KBM-7 (cell line): ENCODE results near the gene GPR148.
A peak's percentile ranks its signal among the peaks of the same experiment; 100 is the strongest.

Experiments
- DNase-seq: peaks from one replicate; pipeline ENCODE4 v3.0.0-alpha.2; 2015
- in situ Hi-C: fragments of 300-500 bp; cut with MboI; formaldehyde crosslinking; loops from 2 replicates; pipeline ENCODE4 v1.14.3; 2020; ENCODE audit warnings: low sequenced_read_pairs, low pct_unique_long_range_greater_than_20kb, mixed read lengths

GPR148 gene

DNA sequence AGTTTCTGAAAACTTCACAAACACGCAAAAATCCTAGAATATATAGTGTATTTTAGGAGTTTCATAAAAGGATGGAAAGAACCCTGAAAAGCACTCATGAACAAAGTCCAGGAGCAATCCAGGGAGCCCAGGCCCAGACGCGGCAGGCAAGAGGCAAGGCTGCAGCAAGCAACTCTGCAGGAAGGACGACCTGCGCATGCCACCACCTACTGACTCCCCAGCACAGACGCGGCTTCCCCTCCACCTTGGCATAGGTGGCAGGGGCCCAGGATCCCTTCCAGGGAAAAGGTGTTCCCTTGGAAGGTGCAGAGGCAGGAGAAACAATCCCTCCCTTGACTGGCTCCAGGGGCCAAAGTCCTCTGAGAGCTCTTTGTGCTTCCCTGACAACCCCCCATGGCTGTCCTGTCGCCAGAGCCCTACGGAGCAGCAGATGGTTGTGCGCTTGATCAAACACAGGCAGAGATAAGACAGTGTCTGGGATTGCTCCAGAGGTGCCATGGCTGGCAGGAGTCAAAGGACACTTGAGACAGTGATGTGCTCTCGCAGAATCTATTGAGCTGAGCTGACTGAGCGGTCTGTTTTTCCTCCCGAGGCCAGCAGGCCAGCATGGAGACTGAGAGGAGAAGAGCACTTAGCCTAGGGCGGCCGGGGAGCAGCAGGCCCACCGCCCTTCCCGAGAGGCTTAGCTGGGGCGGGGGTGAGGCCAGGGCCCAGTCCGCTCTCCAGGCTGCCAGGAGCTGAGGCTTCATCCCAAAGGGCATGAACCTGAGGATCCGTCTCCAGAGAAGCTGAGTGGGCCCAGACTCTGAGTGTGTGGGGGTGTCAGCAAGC is 15.6 kb downstream of the GPR148 start:
- DNase-seq, result no peak
- in situ Hi-C loops, result no loop called here

GRCh38 chr2:130749078-130749477 is 20.2 kb downstream of the GPR148 start:
- in situ Hi-C loops, result no loop called here
- DNase-seq, result no peak

DNA sequence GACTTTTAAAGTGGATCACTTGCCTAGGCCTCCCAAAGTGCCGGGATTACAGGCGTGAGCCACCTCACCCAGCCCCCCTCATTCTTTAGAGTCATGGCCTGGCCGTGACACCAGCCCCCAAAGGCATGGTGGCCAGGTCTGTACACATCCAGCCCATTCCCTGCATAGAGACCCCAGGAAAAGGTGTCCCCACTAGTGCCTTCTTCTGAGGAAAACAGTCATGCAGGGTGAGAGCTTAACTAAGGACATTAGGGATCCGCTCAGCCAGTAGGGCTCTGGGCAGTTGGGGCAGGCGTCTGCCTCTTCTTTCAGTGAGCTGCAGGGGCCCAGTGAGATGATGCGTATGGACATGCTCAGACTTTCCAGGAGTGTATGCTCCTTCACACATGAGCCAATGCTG is 20.8 kb downstream of the GPR148 start:
- in situ Hi-C loops, result no loop called here
- DNase-seq, result no peak

DNA sequence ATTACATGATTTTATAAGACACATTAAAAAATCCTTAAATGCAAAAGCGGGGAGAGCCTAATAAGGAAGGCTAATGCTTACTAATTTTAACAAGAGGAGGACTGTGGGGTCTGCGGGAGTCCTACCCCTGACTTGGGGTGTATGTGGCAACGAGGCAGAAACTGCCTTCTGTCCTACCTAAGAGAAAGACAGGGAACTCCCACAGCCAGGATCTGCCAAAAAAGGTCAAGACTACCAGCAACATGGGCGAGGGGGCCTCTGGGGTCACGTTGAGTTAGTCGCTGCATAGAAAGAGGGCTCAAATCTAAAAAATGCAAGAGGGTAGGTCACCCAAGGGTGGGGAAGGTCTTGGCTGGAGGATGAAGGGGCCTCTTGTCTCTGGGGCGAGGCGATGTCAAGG is 25.9 kb downstream of the GPR148 start:
- no peak for DNase-seq
- in situ Hi-C loops, result no loop called here

DNA sequence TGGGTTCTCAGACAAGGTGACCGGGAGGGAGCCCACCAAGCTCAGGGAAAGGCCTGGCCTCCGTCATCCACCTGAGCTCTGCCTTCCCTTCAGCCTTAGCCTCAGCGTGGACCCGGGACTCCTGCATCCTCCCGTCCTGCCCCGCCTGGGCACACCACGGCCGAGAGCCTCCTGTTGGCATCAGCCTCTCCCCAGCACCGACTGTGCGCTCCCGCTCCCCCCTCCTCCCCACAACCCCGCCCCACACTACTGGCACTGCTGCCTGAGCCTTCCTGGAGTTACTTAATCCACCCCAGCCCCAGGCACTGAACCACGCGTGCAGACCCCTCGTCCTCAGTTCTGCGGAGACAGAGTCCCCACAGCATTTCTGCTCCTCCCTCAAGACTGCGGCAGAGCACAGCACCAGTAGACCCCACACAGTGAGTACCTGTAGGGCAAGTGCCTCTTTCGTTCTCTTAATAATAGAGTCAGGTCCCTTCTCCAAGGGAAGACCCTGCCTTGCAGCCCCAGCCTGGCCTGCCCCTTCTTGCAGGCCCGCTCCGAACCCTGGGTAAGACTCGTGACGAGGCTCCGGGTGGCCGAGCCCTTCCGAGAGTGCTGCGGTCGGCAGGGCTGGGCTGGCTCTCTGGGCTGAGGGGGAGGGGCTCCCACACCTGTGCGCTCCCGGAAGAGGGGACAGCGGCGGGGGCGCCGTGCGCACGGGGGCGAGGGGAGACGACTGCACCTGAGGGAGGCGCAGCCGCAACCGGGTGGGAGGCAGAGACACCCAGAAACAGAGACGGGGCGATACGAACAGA is 26.6 kb downstream of the GPR148 start, which contains the start of gene AMER3:
AMER3 (plus strand) TSS at position 285 of the 797 bp plus-strand sequence. CDS start 6,533 bp downstream, outside the sequence.
- in situ Hi-C loops, result no loop called here
- no peak for DNase-seq

DNA sequence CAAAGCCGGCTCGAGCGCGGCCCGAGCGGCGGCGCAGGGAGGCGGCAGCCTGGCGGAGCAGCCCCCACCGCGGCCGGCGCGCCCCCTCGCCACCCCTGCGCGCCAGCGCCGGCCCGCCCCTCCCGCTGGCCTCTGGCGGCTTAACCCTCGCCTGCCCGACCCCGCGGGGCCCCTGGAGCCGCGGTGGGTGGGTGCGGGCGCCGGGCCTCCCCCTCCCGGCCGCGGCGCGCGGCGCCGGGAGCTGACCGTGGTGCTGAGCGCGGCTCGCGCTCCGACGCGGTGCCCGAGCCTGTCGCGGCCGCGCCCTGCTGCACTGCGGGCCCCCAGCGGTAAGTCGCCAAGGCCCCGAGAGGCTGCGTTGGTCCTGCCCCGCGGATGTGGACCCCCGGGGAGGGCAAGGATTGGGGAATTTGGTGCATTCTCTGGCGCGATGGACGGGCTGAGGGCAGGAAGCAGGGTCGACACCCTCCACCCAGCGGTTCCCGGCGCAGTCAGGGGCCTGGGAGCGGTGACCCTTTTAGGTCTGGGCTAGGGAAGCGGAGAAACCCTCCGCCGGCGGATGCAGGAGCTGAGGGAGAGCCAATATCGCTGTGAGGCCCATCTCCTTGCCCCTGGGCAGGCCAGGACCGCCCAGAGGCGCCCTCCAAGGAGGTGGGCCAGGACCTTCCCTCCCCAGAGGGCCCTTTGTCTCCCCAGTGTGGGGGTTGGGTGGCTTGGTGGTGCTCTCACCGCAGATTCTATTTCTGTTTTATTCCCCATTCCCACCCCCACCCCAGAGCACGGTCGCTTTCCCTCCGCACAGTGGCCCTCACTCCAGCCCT is 27.4 kb downstream of the GPR148 start:
- peak; percentile 10 for DNase-seq
- in situ Hi-C loops, result no loop called here

- DNase-seq, result no peak
- in situ Hi-C loops, result no loop called here
These were observed 28.2 kb downstream of the GPR148 start for GRCh38 chr2:130756874-130757668.

- no peak for DNase-seq
- in situ Hi-C loops, result no loop called here
These were observed 31.3 kb downstream of the GPR148 start for GRCh38 chr2:130759906-130760753.

DNA sequence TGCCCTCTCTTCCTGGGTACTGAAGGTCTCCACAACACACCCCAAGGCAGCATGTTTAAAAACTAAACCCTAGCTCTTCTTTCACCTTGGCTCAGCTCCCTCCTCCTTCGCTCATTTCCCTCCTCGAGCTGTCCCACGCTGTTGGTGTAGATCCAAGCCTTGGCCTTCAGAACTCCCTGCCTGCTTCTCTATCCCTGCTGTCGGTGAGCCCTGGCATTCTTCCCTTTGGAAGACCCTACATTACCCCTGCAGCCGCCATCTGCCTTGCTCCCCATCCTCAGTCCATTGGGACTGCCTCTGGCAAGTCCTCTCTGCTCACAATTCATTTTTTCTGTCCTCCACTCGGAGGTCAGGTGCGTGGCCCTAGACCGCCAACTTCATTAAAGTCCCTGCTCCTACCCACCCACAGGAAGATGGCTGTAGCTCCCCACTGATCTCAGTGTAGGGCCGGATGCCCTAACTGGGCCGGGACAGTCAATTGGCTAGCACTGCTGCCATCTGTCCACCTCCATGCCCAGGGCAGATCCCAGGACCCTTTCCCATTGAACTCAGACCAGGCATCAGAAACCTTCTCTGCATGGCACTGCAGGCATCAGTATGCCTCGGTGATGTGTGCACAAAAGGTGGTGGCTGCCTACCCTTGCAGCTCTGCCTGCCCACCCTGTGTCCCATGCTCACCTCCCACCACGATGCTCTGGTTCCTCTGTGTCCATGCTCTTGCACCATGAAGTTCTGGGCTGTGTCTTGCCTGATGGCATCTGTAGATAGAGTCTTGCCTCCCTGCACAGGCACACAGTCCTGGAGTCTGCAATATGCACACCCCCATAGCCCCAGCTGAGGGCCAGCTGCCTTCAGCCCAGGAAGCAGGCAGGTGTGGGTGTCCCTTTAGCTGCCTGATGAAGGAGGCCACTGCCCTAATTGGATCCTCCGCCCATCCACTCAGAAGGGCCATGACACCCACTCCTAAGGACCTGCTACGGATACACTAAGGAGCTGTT is 32.2 kb downstream of the GPR148 start:
- in situ Hi-C loops, result no loop called here

GRCh38 chr2:130762031-130762909 is 33.4 kb downstream of the GPR148 start:
- in situ Hi-C loops, result no loop called here

More for the DNA sequence above, 32.2 kb downstream of the GPR148 start:
- DNase-seq, result no peak

GRCh38 chr2:130762910-130763385 is 34.1 kb downstream of the GPR148 start:
- in situ Hi-C loops, result no loop called here
- no peak for DNase-seq

More at GRCh38 chr2:130762031-130762909, 33.4 kb downstream of the GPR148 start:
- DNase-seq, result no peak

DNA sequence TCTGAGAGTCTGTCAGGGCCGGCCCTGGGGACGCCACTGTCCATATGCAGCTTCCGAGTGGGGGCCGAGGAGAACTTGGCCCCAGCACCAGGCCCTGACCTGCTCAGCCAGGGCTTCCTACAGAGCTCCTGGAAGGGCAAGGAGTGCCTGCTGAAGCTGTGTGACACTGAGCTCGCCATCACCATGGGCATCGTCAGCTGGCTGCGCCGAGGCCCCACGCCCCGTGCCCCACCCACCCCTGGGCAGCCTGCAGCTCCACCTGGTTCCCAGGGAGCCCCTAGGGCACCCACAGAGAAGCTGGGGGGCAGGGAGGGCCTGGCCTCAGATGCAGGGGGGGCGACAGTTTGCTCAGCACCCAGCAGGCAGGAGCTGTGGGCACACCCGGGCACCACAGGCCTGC is 34.5 kb downstream of the GPR148 start:
- in situ Hi-C loops, result no loop called here
- no peak for DNase-seq

DNA sequence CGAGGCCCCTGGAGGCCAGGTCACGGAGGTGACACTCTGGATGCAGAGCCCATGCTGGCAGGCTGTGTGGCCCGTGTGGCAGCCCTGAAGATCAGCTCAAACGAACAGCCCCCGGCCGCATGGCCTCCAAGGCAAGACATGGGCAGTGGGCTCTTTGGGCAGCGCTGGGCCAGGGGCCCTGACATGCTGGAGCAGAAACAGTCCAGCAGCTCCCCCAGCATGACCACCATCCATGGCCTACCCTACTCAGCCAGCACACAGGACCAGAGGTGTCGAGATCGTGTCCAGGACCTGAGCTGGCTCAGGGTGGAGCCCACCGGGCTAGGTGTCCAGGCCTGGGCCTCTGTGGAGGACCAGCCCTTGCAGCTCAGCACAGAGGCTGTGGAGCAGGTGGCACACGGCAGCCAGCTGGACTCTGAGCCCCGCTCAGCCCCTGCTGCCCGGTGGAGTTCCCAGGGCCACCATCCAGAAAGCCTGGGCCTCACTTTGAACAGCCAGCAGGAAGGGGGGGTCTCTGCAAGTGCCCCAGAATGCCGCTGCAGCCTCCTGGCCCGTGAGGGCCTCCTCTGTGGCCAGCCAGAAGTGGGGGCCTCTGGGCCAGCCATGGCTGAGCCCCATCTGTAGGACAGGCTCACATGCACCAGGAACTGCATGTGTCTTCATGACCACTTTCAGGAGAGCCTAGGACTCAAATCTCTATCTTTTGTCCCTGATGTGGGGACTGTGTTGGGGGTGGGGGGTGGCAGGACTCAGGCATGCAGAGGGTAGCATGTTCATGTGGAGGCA is 35.4 kb downstream of the GPR148 start:
- in situ Hi-C loops, result no loop called here
- no peak for DNase-seq

DNA sequence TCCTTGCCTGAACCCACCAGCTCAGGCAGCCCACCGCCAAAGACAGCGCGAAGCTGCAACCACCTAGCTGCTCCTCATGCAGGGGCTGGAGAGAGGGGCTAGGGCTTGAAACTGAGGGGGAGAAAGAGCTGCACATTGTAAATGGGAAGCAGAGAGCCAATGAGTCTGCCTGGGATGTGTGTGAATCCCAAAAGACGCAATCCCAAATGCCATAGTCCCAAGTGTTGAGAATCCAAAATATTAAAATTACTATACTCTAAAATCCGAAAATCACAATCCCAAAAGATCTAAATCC is 35.9 kb downstream of the GPR148 start:
- DNase-seq, result no peak
- in situ Hi-C loops, result no loop called here

- in situ Hi-C loops, result no loop called here
- no peak for DNase-seq
These were observed 36.6 kb downstream of the GPR148 start for GRCh38 chr2:130765464-130765863.
